Right renal cortex interstitium (tissue), 3 donors: ENCODE data around the gene CCDC88C. TPM values are rescaled to one million over a fixed set of nuclear protein-coding genes. Genes with fewer than 3 reads are reported as not detected.

Experiments
- DNase-seq, 3 donors: peaks; one replicate each; pipeline ENCODE4 v3.0.0-alpha.2; 2013; ENCODE audit warnings: low read depth in 3 of 3, low spot score in 2 of 3
- polyA plus RNA-seq, 3 donors: library from polyadenylated mRNA; unstranded; fragments of 120-200 nt; gene quantifications; one replicate each; pipeline ENCODE4 v1.2.1, GENCODE V29; 2013; ENCODE audit not compliant: insufficient read length in 3 of 3

Gene CCDC88C
- polyA plus RNA-seq, 3 donors: 28.7 to 35.2 (median 31.2) TPM

DNA sequence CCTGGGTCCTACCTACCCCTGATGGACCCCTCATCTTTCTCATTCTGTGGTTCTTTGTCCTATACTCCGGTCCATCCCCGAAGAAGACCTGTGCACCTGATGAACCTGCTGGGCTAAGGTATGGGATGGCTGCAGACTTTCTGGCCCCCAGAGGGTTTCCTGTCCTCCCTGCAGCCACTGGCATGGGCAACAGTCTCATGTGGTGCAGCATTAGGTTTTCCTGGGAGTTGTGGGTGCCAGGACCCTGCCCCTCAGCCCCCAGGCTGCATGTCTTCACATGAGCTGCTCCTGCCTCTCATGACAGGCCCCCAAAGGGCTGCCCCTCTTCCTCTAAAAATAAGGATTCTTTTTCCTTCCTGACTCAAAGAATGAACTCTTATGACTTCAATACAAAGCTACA, 100.9 kb downstream of the CCDC88C start:
- DNase-seq: no peak

DNA sequence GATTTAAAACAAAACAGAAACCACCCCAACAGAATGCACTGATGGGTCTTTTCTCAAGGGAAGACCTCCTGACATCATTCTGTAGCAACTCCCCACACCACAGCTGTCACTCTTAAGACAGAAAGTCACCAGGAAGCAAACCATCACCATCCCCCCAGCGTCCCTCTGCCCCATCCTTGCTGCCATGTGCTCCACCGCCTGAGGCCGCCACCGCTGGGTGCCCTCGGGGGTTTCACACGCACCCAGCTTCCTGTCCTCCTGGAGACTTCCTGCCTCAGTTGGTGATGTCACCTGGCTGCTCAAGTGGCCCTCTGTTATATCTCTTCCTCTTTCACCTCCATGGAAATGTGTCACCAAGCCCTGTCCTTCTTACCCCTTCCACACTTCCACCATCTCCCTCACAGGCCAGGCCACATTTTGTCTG, 101.8 kb downstream of the CCDC88C start:
- no peak for DNase-seq

DNA sequence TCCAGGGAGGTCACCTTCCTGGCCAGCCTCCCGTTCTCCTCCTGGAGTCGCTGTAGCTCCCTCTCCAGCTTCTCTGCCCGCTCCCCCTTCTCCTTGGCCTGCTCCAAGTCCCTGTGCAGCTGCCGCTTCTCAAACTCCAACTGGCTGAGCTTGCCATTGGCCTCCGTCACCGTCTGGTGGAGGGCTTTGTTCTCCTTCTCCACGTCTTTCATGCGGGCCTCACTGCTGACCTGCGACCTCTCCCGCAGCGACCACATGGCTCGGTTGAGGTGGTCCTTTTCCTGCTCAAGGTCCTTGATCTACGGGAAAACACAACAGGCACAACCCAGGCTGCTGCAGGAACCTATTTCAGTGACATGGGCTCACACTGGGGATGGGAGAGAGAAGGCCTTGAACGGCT, 103.8 kb downstream of the CCDC88C start:
- DNase-seq: no peak

DNA sequence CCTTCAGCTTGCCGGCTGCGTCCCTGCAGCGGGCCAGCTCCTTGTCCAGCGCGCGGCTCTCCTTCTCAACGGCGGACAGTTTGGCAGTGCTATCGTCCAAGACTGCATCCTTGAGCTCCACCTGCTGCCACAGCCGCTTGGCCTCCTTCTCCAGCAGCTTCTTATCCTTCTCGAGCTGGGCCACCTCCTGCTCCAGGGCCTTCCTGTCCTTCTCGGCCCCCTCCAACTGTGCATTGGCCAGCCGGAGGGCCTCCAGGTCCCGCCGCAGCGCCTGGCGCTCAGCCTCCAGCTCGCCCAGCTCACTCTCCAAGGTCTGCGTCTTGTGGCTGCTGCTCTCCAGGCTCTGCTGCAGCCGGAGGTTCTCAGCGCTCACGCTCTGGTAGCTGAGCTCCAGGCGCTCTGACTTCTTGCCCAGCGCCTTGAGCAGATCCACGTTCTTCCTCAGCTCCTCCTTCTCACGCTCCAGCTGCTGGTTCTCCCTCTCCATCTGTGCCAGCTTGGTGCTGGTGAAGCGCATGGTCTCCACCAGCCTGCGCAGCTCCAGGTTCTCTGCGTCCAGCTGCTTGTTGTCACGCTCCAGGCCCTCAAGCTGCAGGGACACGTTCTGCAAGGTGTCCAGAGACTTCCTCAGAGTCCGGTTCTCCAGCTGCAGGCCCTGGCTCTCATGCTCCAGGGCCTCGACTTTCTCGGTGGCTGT, 104.3 kb downstream of the CCDC88C start:
- no peak for DNase-seq

DNA sequence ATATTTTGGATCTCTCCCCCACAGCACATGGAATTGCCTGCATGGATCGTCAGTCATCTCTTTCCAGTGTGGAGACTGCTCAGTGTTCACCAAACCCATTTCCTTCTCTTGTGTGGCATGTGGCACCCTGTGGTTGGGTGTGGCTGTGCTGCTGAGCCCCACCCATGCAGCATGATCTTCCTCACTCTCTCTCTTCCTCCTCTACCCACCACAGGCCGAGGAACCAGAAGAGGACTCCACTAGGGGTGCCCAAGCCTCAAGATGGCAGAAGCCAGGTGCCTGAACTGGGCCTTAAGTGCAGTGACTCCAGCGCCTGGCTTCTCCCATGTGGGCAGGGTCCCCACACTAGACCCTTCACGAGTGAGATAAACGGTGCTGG, 106.3 kb downstream of the CCDC88C start:
- no peak for DNase-seq

DNA sequence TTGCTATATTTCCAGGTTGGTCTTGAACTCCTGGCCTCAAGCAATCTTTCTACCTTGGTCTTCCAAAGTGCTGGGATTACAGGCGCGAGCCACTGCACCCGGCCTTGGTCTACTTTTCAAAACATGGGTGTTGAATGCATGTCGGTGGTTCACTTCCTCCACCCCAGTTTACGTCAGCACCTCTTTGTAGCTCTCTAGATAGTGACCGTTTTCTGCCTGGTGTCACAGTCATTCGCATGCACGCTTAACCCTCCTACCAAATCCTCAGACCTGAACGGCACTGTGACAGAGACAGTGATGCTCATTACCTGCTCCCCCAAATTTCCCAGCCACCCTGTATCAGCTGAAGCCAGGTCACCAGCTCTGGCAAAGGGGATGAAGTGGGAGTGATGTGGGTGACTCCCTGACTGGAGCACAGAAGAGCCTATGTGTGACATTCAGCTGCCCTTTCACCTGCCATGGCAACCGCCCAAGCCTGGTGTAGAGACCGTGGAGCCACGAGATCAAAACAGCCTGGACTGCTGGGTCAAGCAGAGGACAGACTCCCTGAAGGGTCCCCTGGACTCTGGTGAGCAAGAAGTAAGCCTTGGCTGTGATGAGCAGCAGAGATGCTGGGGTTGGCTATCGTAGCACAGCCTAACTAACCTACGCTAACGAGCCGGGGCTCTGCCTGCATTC, 106.9 kb downstream of the CCDC88C start:
- no peak for DNase-seq

DNA sequence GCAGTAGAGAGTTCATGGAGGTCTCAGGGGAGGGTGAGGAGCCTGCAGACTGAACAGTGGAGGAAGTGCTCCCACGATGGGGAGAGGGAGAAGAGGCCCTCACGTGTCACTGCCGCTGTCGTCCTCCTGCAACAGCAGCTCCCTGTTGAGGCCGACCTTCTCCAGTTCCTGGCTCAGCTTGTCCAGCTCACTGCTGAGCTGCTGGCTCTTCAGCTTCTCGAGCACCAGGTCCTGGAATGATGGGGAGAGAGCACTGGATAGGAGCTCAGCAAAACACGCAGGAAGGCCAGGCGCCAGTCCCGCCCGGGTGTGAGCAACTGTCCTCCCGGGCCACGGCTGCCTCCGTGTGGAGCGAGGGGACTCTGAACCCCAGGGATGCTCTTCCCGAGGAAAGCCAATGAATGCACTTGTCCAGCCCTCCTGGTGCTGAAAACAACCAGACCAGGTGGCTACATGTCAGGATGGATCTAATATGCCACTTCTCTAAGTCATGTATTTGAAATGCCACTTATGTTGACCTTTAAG, 107.8 kb downstream of the CCDC88C start:
- DNase-seq: no peak

DNA sequence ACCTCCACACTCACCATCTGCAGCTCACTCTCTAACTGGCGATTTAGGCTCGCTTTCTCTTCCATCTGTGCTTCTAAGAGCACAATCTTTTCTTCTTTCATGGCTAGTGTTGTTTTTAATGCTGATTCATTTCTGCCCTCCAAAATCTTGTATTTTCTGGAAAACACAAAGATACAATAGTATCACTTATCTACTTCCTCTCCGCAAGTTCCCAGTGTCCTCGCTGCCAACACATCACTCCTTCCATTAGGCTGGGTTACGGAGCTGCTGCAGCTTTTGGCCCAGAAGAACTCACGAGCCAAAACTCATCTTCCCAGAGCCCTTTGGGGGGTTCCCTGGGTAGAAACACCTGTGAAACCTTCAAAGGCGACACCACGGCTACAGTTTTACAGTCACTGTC, 109.3 kb downstream of the CCDC88C start:
- DNase-seq: no peak

DNA sequence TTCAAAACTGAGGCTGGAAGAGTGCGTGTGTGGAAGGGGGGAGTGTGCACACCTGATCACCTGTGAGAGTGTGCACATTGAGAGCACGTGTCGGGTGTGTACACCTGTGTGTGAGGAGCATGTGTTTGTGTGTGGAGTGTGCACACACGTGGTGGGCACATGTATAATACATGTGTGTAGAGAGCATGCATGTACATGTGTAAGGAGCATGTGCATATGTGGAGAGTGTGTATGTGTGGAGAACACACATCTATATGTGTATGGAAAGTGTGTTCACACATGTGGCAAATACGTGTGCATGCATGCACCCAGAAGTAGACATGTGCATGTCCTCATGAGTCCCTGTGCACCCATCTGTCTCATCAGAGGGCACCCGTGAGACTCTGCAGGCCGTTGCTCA, 110.0 kb downstream of the CCDC88C start:
- DNase-seq: no peak

DNA sequence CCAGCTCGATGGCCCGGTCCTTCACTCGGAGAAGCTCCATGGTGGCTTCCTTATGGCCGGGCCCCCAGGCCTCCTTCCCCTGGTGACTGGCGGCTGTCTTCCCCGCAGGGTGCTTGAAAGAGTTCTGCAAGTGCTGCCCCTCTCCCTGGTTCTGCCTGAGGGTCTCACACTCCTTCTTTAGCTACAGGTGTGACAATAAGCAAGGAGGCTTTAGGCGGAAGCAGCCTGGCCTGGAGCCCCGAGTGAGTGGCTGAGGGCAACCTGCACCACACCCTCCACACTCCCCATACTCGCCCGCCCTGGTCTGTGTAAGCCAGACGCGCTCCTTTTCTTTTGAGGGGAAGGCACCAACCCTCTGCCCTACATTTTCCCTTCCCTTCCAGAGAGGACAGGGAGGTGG, 110.6 kb downstream of the CCDC88C start:
- DNase-seq: no peak

DNA sequence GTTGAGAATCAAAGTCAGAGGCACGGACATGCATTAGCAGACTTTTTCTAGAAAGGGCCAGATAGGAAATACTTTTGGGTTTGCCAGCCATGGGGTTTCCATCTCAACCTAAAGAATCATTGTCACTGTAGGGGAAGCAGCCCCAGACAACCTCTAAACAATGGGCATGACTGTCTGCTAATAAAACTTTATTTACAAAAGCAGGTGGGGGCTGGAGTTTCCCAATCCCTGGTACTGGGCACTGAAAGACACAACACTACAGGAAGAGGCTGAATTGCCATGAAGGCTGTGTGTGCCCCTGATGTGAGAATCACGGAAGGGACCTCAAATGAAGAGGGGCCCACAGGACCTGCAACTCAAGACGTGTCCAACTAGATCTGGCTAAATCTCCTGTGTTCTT, 111.1 kb downstream of the CCDC88C start:
- DNase-seq: no peak

DNA sequence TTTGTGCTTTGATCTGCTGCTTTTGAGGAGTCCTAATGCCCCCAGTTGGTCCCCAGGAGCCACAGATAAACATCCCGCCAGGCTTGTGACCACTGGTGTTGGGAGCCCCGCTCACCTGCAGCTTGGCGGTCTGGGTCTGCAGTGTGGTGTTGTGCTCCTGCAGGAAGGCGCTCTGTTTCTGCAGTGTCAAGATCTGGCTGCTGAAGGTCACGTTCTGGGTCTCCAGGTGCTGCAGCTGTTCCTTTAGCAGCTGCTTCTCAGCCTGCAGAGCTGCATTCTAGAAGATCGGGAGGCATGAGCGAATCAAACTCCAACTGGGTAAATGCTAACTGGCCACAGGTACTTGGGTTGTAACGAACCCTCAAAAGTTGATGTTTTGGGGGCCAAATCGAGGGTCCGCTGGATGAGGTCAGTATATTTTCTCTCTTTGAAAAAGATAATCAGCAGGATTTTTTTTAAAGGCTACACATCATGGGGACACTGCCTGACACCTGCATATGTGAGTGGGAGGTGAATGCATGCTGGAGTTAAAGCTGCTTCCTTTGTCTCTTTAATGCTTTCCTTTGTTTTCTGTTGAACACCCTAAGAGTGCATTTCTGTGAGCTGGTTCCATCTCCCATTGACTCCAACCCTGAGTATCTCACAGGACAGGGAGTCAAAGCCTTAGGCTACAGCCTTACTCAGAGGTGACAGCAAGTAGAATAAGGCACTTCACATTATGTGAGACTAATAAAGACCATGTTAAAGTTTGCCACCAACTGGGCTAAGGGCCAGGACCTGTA, 111.8 kb downstream of the CCDC88C start:
- no peak for DNase-seq

DNA sequence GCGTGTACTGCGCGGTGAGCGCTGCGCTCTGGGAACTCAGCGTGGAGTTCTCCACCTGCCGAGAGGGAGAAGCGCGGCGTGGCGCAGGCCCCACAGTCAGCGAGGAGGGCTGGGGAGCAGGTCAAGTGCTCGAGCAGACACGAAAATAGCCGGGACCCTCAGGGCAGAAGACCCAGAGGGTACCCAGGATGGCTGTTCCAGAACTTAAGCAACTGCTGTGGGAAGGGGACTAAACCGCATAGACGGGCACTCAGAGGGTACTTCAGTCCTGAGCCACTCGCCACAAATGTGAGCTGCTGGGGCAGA, 113.7 kb downstream of the CCDC88C start:
- no peak for DNase-seq

DNA sequence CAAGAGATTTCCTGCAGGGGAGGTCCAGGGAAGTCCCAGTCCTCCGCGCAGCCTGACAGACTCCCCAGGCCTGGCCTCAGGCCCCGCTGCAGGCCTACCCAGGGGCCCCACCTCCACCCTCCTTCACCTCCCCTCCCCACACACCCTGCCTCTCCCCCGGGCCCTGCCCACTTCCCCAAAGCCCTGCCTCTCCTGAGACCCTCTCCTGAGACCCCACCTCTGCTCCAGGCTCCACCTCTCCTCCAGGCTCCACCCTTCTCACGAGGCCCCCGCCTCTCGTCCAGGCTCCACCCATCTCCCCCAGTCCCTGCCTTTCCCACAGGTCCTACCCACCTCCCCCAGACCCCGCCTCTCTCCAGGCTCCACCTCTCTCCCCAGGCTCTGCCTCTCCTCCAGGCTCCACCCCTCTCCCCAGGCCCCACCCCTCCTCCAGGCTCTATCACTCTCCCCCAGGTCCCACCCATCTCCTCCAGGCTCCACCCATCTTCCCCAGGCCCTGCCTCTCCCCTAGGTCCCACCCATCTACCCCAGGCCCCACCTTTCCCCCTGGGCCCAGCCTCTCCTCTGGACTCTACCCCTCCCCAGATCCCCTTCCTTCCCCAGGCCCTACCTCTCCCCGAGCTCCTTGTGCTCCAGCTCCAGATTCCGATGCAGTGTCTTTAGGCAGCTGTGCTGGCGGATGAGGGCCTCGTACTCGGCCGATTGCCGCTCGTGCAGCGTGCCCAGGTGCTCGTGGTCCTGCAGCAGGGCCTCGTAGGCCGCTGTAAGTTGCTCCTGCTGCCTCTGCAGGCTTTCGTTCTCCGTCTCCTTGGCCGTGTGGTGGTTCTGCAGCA, 114.3 kb downstream of the CCDC88C start:
- DNase-seq: no peak

DNA sequence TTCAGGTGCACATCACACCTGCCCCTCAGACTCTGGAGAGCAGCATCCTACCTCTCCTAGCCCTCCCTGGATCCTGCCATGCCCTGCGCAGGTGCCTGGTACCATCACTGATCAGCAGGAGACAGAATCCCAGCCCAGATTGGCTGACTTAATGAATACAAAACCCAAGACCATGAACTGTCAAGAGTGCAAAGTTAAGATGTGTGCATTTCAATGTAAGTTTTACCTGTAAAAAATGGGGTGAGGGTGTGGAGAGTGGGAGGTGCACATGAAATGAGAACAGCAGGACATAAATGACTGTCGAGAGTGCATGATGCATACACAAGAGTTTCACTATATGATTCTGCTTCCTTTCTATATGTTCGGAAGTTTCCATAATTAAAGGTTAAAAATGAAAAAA, 115.2 kb downstream of the CCDC88C start:
- no peak for DNase-seq

DNA sequence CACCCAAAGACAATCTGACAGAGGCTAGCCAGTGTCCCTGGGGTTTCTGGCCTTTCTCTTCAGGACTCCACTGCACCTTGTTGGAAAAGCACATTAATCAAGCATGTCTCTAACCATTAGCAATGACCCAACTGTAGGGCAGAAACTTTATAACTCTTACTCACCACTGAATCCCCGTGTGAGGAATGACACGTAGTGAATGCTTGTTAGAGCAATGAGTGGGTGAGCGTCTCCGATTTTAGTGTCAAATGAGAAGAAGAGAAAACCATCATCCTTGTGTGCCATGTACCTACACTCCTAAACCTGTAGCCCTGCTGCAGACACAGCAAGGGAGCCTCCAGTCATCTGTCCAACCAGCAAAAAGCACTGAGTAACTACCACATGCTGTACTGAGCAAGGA, 116.7 kb downstream of the CCDC88C start:
- DNase-seq: no peak

DNA sequence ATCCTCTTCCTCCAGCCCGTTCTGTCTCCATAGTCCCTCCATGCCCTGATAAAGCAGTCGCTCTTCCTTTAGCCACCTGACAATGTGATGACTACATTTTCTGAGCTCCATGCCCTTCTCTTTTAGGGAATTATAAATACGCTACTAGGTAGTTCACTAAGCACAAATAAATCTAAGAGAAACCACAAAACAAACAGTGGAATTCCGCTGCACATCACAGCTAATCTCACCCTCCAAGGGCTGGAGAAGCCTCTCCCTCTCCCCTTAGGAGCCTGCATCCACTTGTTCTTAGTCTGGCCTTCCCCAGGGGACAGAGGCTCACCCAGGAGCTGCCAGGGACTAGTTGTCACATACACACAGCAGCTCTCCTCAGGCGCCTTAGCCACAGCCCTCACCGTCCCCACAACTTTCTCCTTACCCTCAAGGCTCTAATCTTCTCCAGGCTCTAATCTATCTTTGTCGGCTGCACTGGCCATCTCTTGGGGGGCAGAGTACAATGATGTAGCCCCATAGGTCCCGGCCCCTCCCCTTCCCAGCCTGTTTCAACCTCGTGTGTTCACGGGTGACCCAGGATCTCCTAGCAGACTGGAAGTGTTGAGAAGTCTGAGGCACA, 117.2 kb downstream of the CCDC88C start:
- DNase-seq: no peak

DNA sequence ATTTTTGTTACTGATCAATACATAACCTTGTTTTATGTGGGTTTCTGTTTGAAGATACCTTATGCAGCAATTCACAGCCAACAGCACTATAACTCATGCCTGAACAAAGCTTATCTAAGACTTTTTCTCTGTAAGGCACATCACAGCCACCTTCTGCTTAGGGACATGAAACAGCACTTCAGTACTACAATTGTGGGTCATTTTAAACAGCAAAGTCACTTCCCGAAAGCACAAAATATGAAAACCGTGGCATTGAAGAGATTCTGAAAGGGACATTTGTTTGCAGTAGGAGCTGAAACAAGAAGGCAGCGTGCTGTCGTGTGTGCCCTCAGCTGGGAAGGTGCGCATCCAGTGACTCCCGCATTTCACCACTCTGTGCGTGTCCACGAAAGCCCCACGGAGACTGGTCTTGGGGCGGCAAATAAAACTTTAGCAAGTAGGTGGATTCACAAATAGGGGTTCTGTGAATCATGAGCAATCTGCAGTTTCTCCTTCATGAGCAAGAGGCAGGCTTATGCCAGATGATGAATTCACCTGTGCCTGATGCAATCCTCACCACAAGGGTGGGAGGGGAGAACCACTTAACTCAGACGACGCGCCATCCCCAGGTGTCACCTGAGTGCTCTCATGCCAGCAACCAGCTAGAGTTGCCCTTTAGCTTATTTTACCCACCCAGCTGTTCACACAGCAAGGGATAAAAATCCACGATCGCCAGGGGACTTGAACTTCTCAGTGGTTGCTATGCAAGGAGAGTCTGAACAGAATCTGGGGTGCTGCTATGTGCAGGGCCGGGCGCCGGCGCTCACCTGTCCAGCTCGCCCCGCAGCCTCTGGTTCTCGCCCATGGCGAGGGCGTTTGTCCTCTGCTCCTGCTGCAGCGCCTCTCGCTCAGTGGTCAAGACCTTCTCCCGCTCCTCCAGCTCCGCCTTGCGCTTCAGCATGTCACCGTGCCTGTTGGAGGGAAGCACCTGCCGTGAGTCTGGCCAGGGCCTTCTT, 118.2 kb downstream of the CCDC88C start:
- DNase-seq: no peak

DNA sequence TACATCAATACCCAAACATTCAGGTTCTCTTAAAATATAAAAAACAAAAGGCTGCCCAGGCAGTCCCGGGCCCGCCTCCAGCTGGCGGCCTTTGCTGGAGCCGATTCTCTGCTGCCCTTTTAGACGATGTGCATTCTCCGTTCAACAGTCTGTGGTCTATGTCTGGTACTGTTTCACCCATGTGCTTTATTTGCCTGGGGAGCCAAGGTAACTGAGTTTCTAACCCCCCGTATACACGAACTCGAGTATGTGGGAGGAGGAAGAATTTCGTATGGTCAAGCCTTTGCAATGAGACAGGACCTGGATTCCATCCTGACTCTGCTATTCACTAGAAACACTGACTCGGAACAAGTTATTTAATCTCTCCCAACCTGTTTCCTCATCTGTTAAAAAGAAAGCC, 119.0 kb downstream of the CCDC88C start:
- no peak for DNase-seq
